Suppressor macrophage treated with lipopolysaccharide for 1 hour (primary cell): ENCODE measurements around the gene CROCC.
"Not testable (repeated sequence)": the region's sequence is repeated elsewhere in the genome, so short reads cannot be mapped to it uniquely, and the experiment has no call there.

Experiments used
- DNase-seq, 3 donors: peaks; one replicate each; pipeline ENCODE4 v3.0.0-alpha.2; 2020 to 2022

Gene CROCC

GRCh38 chr1:16946185-16946584, 24.5 kb downstream of the CROCC start:
- not testable (repeated sequence) for DNase-seq

- DNase-seq = no peak
Observed at GRCh38 chr1:16946646-16947045, 24.9 kb downstream of the CROCC start.

- not testable (repeated sequence) for DNase-seq
Observed at GRCh38 chr1:16948282-16948891, 26.7 kb downstream of the CROCC start.

- not testable (repeated sequence) for DNase-seq
Observed at GRCh38 chr1:16949026-16949425, 27.3 kb downstream of the CROCC start.

- not testable (repeated sequence) for DNase-seq
Observed at GRCh38 chr1:16952376-16952775, 30.6 kb downstream of the CROCC start.

- DNase-seq = no peak
Observed at GRCh38 chr1:16954579-16954978, 32.8 kb downstream of the CROCC start.

- DNase-seq = no peak
Observed at GRCh38 chr1:16955186-16955585, 33.5 kb downstream of the CROCC start.

- DNase-seq = no peak
Observed at GRCh38 chr1:16956775-16957174, 35.0 kb downstream of the CROCC start.

GRCh38 chr1:16957731-16958130, 36.0 kb downstream of the CROCC start:
- DNase-seq = no peak

- DNase-seq = no peak
Observed at GRCh38 chr1:16958475-16958874, 36.7 kb downstream of the CROCC start.

- DNase-seq = peak; percentile 85 to 92 (median 86)
Observed at GRCh38 chr1:16960560-16961296, 39.0 kb downstream of the CROCC start.

- no peak for DNase-seq
Observed at GRCh38 chr1:16961297-16962133, 39.8 kb downstream of the CROCC start.

- not testable (repeated sequence) for DNase-seq
Observed at GRCh38 chr1:16964169-16964568, 42.4 kb downstream of the CROCC start.

GRCh38 chr1:16965486-16966067, 43.8 kb downstream of the CROCC start:
- peak in 1 of 3 donors; percentile 24 for DNase-seq

- no peak for DNase-seq
Observed at GRCh38 chr1:16966282-16966681, 44.6 kb downstream of the CROCC start.

GRCh38 chr1:16967095-16967575, 45.4 kb downstream of the CROCC start:
- DNase-seq = no peak

GRCh38 chr1:16967962-16968361, 46.2 kb downstream of the CROCC start:
- DNase-seq = no peak

GRCh38 chr1:16968372-16968771, 46.6 kb downstream of the CROCC start:
- no peak for DNase-seq

GRCh38 chr1:16969057-16969611, 47.4 kb downstream of the CROCC start:
- DNase-seq = no peak

- no peak for DNase-seq
Observed at GRCh38 chr1:16969651-16970050, 47.9 kb downstream of the CROCC start.

GRCh38 chr1:16970132-16970910, 48.6 kb downstream of the CROCC start:
- no peak for DNase-seq
